Activated T-cell treated with anti-CD3 and anti-CD28 coated beads, Interleukin-2, amount 50 U/mL, for 72 hours (primary cell): ENCODE results near the gene AP2M1. TPM values are rescaled to one million over a fixed set of nuclear protein-coding genes. Genes with fewer than 3 reads are reported as not detected.

Experiments
- ATAC-seq, 2 donors: fragments of 150-1000 bp; cut with Tn5 transposase; replicated peaks in 1 of 2; 2 replicates each; pipeline ENCODE4 v1.10.0; 2021; ENCODE audit warnings: moderate library complexity in 2 of 2, mild to moderate bottlenecking in 1 of 2
- DNase-seq, 2 donors: peaks; one replicate each; pipeline ENCODE4 v3.0.0; 2021 to 2022; ENCODE audit warnings: mixed read lengths in 1 of 2
- H3K27ac Mint-ChIP-seq: one replicate; pipeline ENCODE4 v1.8.0; 2022; ENCODE audit warnings: mild to moderate bottlenecking, moderate library complexity, mixed read lengths
- H3K27me3 Mint-ChIP-seq: one replicate; pipeline ENCODE4 v1.8.0; 2022; ENCODE audit warnings: low read depth, mixed read lengths
- H3K36me3 Mint-ChIP-seq, 2 donors: one replicate each; pipeline ENCODE4 v1.8.0; 2022; ENCODE audit warnings: mixed read lengths in 2 of 2, mild to moderate bottlenecking in 1 of 2; ENCODE audit not compliant: insufficient read depth in 2 of 2
- H3K4me1 Mint-ChIP-seq: one replicate; pipeline ENCODE4 v1.8.0; 2022; ENCODE audit warnings: low read depth, mixed read lengths
- H3K4me3 Mint-ChIP-seq, 2 donors: one replicate each; pipeline ENCODE4 v1.8.0; 2022; ENCODE audit warnings: mild to moderate bottlenecking in 2 of 2, mixed read lengths in 2 of 2, moderate library complexity in 2 of 2
- H3K9me3 Mint-ChIP-seq, 2 donors: one replicate each; pipeline ENCODE4 v1.8.0; 2022; ENCODE audit warnings: mixed read lengths in 2 of 2
- total RNA-seq, 2 donors: library from RNA; stranded (reverse); gene quantifications; one replicate each; pipeline ENCODE4 v1.2.3, GENCODE V29; 2022

AP2M1 gene
- 100 to 1,000 TPM; 178 to 194 TPM for total RNA-seq

DNA sequence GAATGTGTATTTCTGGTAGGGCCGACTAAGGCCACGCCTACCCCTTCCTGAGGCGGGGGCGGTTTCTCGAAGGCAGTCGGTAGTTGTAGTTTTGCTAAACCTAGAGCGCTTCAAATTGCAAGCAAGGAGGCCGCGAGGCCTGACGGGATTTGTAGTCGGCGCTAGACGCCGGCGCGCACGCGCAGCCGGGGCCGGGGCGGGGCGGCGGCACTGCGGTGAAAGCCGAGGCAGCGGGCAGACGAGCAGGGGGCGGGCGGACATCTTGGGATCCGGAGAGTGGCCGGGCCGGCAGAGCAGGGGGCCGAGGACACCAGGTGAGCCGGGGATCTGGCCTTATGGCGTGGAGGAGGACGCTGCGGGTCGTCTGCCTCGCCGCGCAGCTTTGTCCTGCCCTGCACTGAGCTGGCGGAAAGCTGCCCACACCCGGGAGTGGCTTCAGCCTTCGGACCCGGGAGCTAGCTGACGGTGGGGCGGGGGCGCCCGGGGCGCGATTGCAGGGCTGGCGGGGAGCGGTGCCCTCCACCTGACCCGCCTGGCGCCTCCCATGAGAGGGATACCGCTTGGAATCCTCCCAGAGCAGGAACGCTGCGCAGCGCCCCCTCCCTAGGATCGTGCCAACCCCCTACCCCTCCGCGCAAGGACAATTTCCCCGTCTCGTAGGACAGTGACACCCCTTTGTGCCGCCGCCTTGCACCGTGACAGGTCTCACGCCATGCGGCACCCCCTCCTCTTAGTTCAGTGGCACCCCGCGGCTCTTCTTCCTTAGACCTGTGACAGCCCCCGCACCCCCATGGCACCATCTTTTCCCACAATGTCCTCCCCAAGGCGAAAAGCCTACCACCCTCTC is at the start of gene AP2M1:
TSS of gene AP2M1 (plus strand) at position 210 of the 847 bp plus-strand sequence. CDS start 2,139 bp downstream, outside the sequence.
- peak; percentile 97 to 99 for DNase-seq
- H3K36me3 Mint-ChIP-seq, result peaks cover 10 to 12% of the 10 kb centered on the region in 2 donors

DNA sequence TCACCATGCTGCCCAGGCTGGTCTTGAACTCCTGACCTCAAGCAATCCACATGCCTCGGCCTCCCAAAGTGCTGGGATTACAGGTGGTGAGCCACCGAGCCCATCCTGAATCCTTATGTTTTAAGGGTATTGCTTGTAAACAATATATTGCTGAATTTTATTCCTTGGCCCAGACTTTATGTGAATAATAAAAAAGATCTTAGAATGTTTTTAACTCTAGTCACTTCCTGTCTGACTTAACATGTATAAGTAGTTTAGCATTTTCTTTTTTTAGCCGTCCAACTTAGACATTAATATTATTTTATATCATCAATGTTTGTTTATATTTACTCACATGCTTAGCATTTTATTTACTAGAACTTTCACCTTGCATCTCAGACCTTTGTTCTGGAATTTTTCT is 48.6 kb upstream of the AP2M1 start:
- no peak for ATAC-seq
- H3K36me3 Mint-ChIP-seq, result no peaks in the 10 kb centered on the region
- no peaks in the 10 kb centered on the region for H3K9me3 Mint-ChIP-seq
- no peak for DNase-seq
- no peaks in the 10 kb centered on the region for H3K4me1 Mint-ChIP-seq
- H3K4me3 Mint-ChIP-seq, result no peak overlapping the region
- H3K27ac Mint-ChIP-seq, result no peak overlapping the region
- no peaks in the 10 kb centered on the region for H3K27me3 Mint-ChIP-seq

More for the DNA sequence above, at the start of gene AP2M1:
- Mint-ChIP-seq H3K27ac (peak within 1 kb of the TSS; percentile 93), H3K4me1 (peaks cover 43% of the 10 kb centered on the region), H3K4me3 (peak within 1 kb of the TSS; percentile 88 to 96), H3K27me3 (no peaks in the 10 kb centered on the region), H3K9me3 (no peaks in the 10 kb centered on the region)
- peak; percentile 95 to 96 for ATAC-seq

DNA sequence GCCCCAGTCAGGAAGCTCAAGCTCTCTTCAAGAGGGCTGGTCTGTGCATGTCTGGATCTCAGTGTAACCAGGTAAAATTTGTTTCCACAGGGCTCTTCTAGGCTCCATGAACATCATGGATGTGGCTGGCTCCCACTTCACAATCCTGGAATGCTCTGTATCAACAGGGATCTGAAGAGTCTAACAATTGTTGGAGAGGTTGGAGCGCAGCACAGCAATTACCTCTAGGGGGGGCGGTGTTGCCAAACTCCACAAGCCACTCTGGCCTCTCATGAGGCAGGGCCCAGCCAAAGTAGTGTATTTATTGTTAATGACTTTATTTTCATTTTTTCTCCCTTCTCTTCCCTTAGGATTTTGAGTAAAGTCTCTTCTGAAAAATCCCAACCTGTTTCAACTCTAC is 45.6 kb upstream of the AP2M1 start:
- ATAC-seq, result no peak

DNA sequence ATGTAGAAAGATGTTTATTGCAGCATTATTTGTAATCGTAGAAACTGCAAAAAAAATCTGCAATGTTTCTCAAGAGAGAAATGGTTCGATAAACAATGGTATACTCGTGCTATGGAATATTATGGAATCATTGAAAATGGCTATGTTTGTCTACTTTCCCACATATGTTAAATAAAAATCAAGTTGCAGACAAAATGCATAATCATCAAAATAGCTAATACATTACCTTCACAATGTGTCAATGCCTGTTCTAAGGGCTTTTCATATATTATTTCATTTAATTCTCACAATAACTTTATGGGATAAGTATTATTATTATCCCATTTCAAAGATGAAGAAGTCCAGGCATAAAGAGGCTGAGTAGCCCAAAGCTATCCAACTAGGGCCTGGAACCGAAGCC is 41.7 kb upstream of the AP2M1 start:
- ATAC-seq (no peak), DNase-seq (no peak)
- Mint-ChIP-seq H3K27ac (no peak overlapping the region), H3K36me3 (peaks cover under 1 to 3% of the 10 kb centered on the region in 2 donors), H3K9me3 (no peaks in the 10 kb centered on the region), H3K4me1 (peaks cover 34% of the 10 kb centered on the region), H3K27me3 (no peaks in the 10 kb centered on the region), H3K4me3 (no peak overlapping the region)

More for the DNA sequence above, 45.6 kb upstream of the AP2M1 start:
- Mint-ChIP-seq H3K9me3 (no peaks in the 10 kb centered on the region), H3K4me3 (no peak overlapping the region), H3K4me1 (peaks cover 9% of the 10 kb centered on the region), H3K27me3 (no peaks in the 10 kb centered on the region), H3K27ac (no peak overlapping the region), H3K36me3 (no peaks in the 10 kb centered on the region)
- no peak for DNase-seq

DNA sequence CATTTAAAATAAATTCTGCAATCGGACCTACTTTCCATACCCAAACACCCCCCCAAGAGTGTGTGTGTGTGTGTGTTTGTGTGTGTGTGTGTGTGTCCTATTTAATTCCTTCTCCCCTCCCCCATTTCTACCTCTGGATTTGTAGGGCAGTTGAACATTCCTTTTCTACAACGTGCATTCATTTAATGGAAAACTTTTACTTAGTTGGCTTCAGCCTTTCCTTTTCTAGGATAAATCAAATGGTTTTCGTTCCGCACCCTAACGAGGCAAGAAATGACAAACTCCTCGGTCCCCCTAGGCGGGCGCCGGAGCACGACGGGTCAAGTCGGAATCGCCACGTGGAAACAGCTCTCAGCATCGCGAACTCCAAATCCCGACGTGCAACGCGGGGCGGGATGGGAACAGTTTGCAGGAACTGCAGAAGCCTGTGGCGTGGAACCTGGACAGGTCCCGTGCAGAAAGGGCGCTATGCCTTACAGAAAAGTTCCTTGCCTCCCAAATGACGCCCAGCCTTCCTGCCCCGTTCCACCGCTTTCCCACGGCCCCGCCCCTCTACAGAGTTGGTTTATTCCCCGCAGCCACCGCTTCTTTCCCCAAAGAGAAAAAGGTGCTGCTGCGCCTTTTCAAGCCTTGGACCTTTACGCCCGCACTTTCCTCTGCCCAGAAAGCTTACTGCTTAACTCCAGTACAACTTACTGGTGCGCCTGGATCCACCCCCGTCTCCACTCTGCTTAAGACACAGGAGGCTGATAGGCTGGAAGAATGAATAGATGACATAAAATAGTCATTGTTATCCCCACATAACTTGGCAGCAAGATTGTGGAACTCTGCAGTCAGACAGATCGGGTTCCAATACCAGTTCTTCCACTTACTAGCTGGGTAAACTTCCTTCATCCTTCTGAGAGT is 40.6 kb upstream of the AP2M1 start:
- ATAC-seq (peak in 1 of 2 donors; percentile 12), DNase-seq (peak; percentile 53 to 55)
- no peaks in the 10 kb centered on the region for H3K9me3 Mint-ChIP-seq
- peaks cover 1 to 3% of the 10 kb centered on the region in 2 donors for H3K36me3 Mint-ChIP-seq
- H3K4me3 Mint-ChIP-seq, result peak overlapping the region; percentile 93 to 95
- H3K27ac Mint-ChIP-seq, result peak overlapping the region; percentile 91
- no peaks in the 10 kb centered on the region for H3K27me3 Mint-ChIP-seq
- peaks cover 34% of the 10 kb centered on the region for H3K4me1 Mint-ChIP-seq

DNA sequence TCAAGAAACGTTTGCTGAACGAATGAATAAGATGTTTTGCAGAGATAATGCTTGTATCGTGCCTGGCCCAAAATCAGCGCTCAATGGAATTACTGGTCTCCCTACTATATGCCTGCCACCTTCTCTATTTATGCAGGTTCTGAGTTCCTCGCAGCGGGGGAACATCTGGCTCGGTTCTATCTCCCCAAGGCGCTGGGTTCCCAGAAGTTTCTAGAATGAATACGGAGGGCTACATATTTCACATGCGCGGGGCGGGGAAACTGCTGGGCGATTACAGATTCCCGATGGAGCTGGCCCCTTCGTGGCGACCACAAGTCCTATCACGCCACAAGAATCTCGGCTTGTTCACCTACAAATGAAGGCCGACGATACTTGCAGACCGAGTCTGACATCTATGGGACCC is 39.9 kb upstream of the AP2M1 start:
- Mint-ChIP-seq H3K36me3 (peaks cover 1 to 3% of the 10 kb centered on the region in 2 donors), H3K27me3 (no peaks in the 10 kb centered on the region), H3K27ac (peak overlapping the region; percentile 91), H3K4me1 (peaks cover 34% of the 10 kb centered on the region), H3K9me3 (no peaks in the 10 kb centered on the region), H3K4me3 (peak overlapping the region; percentile 93 to 95)
- DNase-seq (no peak), ATAC-seq (peak; percentile 32 to 33)

DNA sequence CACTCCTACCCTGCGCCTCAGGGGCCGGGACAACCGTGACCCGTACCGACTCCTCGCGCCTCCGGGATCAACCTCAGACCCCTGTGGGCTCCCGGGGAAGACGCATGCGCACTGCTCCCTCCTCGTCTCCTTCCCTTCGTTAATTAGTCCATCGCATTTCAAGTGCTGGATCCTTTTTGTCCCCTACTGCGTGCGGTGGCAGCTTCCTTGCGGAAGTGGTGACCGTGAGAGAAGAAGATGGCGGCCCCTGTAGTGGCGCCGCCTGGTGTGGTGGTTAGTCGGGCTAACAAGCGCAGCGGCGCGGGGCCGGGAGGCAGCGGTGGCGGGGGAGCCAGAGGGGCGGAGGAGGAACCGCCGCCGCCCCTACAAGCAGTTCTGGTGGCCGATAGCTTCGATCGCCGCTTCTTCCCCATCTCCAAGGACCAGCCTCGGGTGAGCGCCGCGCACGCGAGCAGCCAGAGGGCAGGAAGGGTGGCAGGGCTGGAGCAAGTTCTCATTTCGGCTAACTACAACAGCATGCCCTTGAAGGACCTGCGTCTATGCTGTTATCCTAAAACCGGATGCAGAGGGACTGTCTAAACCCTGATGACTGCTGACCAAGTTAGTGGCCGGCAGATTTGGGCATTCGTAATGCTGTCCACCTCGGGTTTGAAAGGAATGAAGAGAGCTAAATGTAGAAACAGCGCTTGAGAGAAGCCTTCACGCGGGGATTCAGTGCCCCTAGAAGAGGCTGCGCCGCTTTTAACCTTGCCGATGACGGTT is 39.3 kb upstream of the AP2M1 start, which contains the start of gene EIF2B5:
TSS of gene EIF2B5 (plus strand) at position 210 of the 762 bp plus-strand sequence. CDS start at position 238, 28 bp downstream.
- Mint-ChIP-seq H3K27me3 (no peaks in the 10 kb centered on the region), H3K4me1 (peaks cover 34% of the 10 kb centered on the region), H3K27ac (peak within 1 kb of the TSS; percentile 91), H3K4me3 (peak within 1 kb of the TSS; percentile 93 to 95), H3K36me3 (peaks cover 3 to 6% of the 10 kb centered on the region in 2 donors), H3K9me3 (no peaks in the 10 kb centered on the region)
- ATAC-seq (peak; percentile 95), DNase-seq (peak; percentile 87 to 90)

DNA sequence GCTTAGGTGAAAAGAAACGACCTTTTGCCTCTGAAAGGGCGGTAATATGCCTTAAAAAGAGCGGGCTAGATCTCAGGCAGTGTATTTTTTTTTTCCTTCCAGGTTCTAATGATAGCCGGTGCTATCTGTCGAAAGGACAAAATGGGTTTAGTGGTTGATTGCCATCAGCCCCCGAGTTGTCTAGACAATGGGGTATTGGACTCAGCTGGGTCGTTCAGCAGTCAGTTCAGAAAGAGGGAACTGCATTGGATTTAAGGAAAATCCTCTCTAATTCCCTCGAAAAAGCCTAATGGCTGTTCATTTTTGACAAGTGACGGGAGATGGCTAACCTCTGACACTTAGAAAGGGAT is 38.8 kb upstream of the AP2M1 start:
- peaks cover 3 to 7% of the 10 kb centered on the region in 2 donors for H3K36me3 Mint-ChIP-seq
- H3K27ac Mint-ChIP-seq, result peak overlapping the region; percentile 91
- peaks cover 34% of the 10 kb centered on the region for H3K4me1 Mint-ChIP-seq
- ATAC-seq, result no peak
- peak overlapping the region; percentile 93 to 95 for H3K4me3 Mint-ChIP-seq
- DNase-seq, result no peak
- no peaks in the 10 kb centered on the region for H3K27me3 Mint-ChIP-seq
- H3K9me3 Mint-ChIP-seq, result no peaks in the 10 kb centered on the region

DNA sequence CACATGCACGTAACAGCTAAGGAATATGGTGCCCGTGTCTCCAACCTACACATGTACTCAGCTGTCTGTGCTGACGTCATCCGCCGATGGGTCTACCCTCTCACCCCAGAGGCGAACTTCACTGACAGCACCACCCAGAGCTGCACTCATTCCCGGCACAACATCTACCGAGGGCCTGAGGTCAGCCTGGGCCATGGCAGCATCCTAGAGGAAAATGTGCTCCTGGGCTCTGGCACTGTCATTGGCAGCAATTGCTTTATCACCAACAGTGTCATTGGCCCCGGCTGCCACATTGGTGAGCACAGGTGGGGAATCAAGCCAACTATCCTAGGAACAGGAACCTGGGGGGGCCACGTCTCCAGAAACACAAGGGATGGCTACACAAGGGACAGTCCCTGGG is 34.2 kb upstream of the AP2M1 start:
- peaks cover 0 to 11% of the 10 kb centered on the region in 2 donors for H3K36me3 Mint-ChIP-seq
- no peak for ATAC-seq
- H3K4me1 Mint-ChIP-seq, result peaks cover 20% of the 10 kb centered on the region
- no peak overlapping the region for H3K4me3 Mint-ChIP-seq
- no peak for DNase-seq
- no peaks in the 10 kb centered on the region for H3K9me3 Mint-ChIP-seq
- peak overlapping the region; percentile 16 for H3K27ac Mint-ChIP-seq
- H3K27me3 Mint-ChIP-seq, result no peaks in the 10 kb centered on the region

DNA sequence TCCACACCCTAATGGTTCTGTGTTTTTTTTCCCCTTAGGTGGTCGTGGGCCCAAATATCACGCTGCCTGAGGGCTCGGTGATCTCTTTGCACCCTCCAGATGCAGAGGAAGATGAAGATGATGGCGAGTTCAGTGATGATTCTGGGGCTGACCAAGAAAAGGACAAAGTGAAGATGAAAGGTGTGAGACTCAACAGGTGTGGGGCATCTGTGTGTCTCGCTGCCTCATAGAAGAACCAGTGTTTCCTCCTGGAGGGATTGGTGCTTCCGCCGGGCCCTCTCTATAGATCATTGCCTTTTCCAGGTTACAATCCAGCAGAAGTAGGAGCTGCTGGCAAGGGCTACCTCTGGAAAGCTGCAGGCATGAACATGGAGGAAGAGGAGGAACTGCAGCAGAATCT is 32.5 kb upstream of the AP2M1 start:
- Mint-ChIP-seq H3K27ac (peak overlapping the region; percentile 36), H3K4me1 (peaks cover 5% of the 10 kb centered on the region), H3K36me3 (peaks cover 0 to 11% of the 10 kb centered on the region in 2 donors), H3K27me3 (no peaks in the 10 kb centered on the region), H3K9me3 (no peaks in the 10 kb centered on the region), H3K4me3 (no peak overlapping the region)
- DNase-seq (no peak), ATAC-seq (no peak)

DNA sequence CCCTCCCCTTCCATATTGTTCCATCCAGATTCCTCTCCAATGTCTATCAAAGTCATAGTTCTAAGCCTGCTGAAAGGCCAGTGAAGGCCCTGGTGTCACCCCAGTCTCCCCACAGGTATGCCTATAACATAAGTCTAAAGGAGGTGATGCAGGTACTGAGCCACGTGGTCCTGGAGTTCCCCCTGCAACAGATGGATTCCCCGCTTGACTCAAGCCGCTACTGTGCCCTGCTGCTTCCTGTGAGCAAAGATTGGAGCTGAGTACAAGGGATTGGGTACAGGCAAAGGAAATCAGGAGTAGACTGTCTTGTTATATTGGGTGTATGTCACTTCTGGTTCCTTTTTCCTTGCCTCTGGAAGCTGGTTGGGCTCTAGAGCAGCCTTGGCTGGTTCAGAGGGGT is 31.3 kb upstream of the AP2M1 start:
- ATAC-seq (peak in 1 of 2 donors; percentile 53), DNase-seq (no peak)
- H3K27ac Mint-ChIP-seq, result peak overlapping the region; percentile 46
- no peaks in the 10 kb centered on the region for H3K9me3 Mint-ChIP-seq
- H3K4me1 Mint-ChIP-seq, result no peaks in the 10 kb centered on the region
- H3K27me3 Mint-ChIP-seq, result no peaks in the 10 kb centered on the region
- H3K36me3 Mint-ChIP-seq, result peaks cover 0 to 10% of the 10 kb centered on the region in 2 donors
- no peak overlapping the region for H3K4me3 Mint-ChIP-seq

DNA sequence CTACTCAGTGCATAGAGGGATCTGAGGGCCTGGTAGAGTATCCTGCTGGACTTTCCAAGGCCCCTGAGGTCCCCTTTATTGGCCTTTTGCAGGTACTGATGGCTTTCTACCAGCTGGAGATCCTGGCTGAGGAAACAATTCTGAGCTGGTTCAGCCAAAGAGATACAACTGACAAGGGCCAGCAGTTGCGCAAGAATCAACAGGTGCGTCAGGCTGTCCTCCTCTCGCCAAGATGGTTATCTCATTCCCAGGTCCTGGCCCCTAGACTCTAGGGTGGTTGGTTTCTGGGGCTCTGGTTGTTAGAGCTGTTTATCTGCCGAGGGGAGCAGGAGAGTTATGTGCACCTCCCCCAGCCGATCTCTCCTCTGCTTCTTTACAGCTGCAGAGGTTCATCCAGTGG is 30.1 kb upstream of the AP2M1 start:
- peaks cover 0 to 10% of the 10 kb centered on the region in 2 donors for H3K36me3 Mint-ChIP-seq
- no peak overlapping the region for H3K27ac Mint-ChIP-seq

More for the DNA sequence above, 30.1 kb upstream of the AP2M1 start:
- Mint-ChIP-seq H3K27me3 (no peaks in the 10 kb centered on the region), H3K9me3 (no peaks in the 10 kb centered on the region), H3K4me3 (no peak overlapping the region), H3K4me1 (no peaks in the 10 kb centered on the region)
- DNase-seq (no peak), ATAC-seq (no peak)
